Fibroblast of lung (primary cell): Measurements from ENCODE around the gene SIGLEC6.

Experiments
- EZH2 ChIP-seq: IDR thresholded peaks from 2 replicates; pipeline ENCODE4 v1.5.1; 2012; ENCODE audit warnings: low read length, control low read depth, mild to moderate bottlenecking; ENCODE audit errors: missing control alignments
- TF ChIP-seq, protein P1 (sequence below), 2 donors: IDR thresholded peaks in 1 of 2; conservative IDR thresholded peaks in 1 of 2; 1 replicate in 1 of 2; 2 replicates in 1 of 2; pipeline ENCODE4 v1.5.1; 2011 to 2012; ENCODE audit warnings: low read length in 2 of 2, control low read depth in 1 of 2, inconsistent platforms in 1 of 2, low read depth in 1 of 2, mild to moderate bottlenecking in 1 of 2

- no peak for TF ChIP-seq EZH2
- TF ChIP-seq, protein P1, sequence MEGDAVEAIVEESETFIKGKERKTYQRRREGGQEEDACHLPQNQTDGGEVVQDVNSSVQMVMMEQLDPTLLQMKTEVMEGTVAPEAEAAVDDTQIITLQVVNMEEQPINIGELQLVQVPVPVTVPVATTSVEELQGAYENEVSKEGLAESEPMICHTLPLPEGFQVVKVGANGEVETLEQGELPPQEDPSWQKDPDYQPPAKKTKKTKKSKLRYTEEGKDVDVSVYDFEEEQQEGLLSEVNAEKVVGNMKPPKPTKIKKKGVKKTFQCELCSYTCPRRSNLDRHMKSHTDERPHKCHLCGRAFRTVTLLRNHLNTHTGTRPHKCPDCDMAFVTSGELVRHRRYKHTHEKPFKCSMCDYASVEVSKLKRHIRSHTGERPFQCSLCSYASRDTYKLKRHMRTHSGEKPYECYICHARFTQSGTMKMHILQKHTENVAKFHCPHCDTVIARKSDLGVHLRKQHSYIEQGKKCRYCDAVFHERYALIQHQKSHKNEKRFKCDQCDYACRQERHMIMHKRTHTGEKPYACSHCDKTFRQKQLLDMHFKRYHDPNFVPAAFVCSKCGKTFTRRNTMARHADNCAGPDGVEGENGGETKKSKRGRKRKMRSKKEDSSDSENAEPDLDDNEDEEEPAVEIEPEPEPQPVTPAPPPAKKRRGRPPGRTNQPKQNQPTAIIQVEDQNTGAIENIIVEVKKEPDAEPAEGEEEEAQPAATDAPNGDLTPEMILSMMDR (conservative IDR thresholded peaks at IDR 0.05 in 1 of 2, IDR thresholded peaks at IDR 0.05 in 1 of 2; ENCODE audit: low read depth in 1 of 2, low read length in 2 of 2) = no peak
These were observed 28.9 kb upstream of the SIGLEC6 start for GRCh38 chr19:51560339-51560738.
